Measurements from ENCODE around the gene STIMATE.
A peak's percentile ranks its signal among the peaks of the same experiment; 100 is the strongest.

Gene STIMATE

GRCh38 chr3:52841981-52842340, 55.4 kb downstream of the STIMATE start:
- DNase-seq (ENCODE audit: low read depth in 2 of 2) = no peak

- DNase-seq (ENCODE audit: low read depth in 2 of 2) = no peak
Observed at GRCh38 chr3:52841211-52841980, 56.0 kb downstream of the STIMATE start.

GRCh38 chr3:52839892-52840545, 57.3 kb downstream of the STIMATE start:
- no peak for DNase-seq (ENCODE audit: low read depth in 2 of 2)

GRCh38 chr3:52839268-52839575, 58.1 kb downstream of the STIMATE start:
- no peak for DNase-seq (ENCODE audit: low read depth in 2 of 2)

GRCh38 chr3:52838561-52839267, 58.6 kb downstream of the STIMATE start:
- no peak for DNase-seq (ENCODE audit: low read depth in 2 of 2)

- DNase-seq (ENCODE audit: low read depth in 2 of 2) = no peak
Observed at GRCh38 chr3:52836986-52837385, 60.4 kb downstream of the STIMATE start.

GRCh38 chr3:52836471-52836845, 60.9 kb downstream of the STIMATE start:
- DNase-seq (ENCODE audit: low read depth in 2 of 2) = no peak

- DNase-seq (ENCODE audit: low read depth in 2 of 2) = no peak
Observed at GRCh38 chr3:52835766-52836470, 61.4 kb downstream of the STIMATE start.

- DNase-seq (ENCODE audit: low read depth in 2 of 2) = no peak
Observed at GRCh38 chr3:52834871-52835501, 62.4 kb downstream of the STIMATE start, which contains the start of gene MUSTN1. TSS of gene MUSTN1 (minus strand) at chr3:52835019. CDS start at chr3:52834948, 71 bp downstream.

GRCh38 chr3:52833202-52833601, 64.1 kb downstream of the STIMATE start:
- DNase-seq (ENCODE audit: low read depth in 2 of 2) = no peak

GRCh38 chr3:52831500-52832301, 65.6 kb downstream of the STIMATE start:
- peak; percentile 16 to 20 for DNase-seq (ENCODE audit: low read depth in 2 of 2)

GRCh38 chr3:52830535-52831258, 66.7 kb downstream of the STIMATE start, which contains the start of gene ITIH4:
TSS of gene ITIH4 (minus strand) at chr3:52830672. CDS start at chr3:52830642, 30 bp downstream.
- DNase-seq (ENCODE audit: low read depth in 2 of 2) = no peak

- DNase-seq (ENCODE audit: low read depth in 2 of 2) = no peak
Observed at GRCh38 chr3:52829906-52830463, 67.4 kb downstream of the STIMATE start.

- DNase-seq (ENCODE audit: low read depth in 2 of 2) = no peak
Observed at GRCh38 chr3:52829482-52829881, 67.9 kb downstream of the STIMATE start.

GRCh38 chr3:52827866-52828376, 69.4 kb downstream of the STIMATE start:
- no peak for DNase-seq (ENCODE audit: low read depth in 2 of 2)

- DNase-seq (ENCODE audit: low read depth in 2 of 2) = no peak
Observed at GRCh38 chr3:52827441-52827840, 69.9 kb downstream of the STIMATE start.

- DNase-seq (ENCODE audit: low read depth in 2 of 2) = no peak
Observed at GRCh38 chr3:52824037-52824436, 73.3 kb downstream of the STIMATE start.

- no peak for DNase-seq (ENCODE audit: low read depth in 2 of 2)
Observed at GRCh38 chr3:52822363-52822762, 75.0 kb downstream of the STIMATE start.

- DNase-seq (ENCODE audit: low read depth in 2 of 2) = no peak
Observed at GRCh38 chr3:52820736-52821135, 76.6 kb downstream of the STIMATE start.

- no peak for DNase-seq (ENCODE audit: low read depth in 2 of 2)
Observed at GRCh38 chr3:52819936-52820335, 77.4 kb downstream of the STIMATE start.

Data from fibroblast of skin of left biceps (primary cell).